HG03442 (cell line): ENCODE data around the gene TRIM52.
"Not testable (repeated sequence)": the region's sequence is repeated elsewhere in the genome, so short reads cannot be mapped to it uniquely, and the experiment has no call there.

Source experiments
- ATAC-seq: cut with Tn5 transposase; IDR thresholded peaks from one replicate; pipeline ENCODE4 v1.9.1; 2021; ENCODE audit warnings: mild to moderate bottlenecking, moderate library complexity; ENCODE audit not compliant: unreplicated experiment

The TRIM52 gene

GRCh38 chr5:181217111-181217802 lies 43.7 kb downstream of the TRIM52 start:
- ATAC-seq, result peak; percentile 24

- ATAC-seq, result no peak
Measured at GRCh38 chr5:181215997-181216989, 44.6 kb downstream of the TRIM52 start.

GRCh38 chr5:181214249-181214648 lies 46.7 kb downstream of the TRIM52 start:
- not testable (repeated sequence) for ATAC-seq

- ATAC-seq, result no peak
Measured at GRCh38 chr5:181212934-181213333, 48.0 kb downstream of the TRIM52 start.

GRCh38 chr5:181212080-181212479 lies 48.9 kb downstream of the TRIM52 start:
- ATAC-seq, result no peak

GRCh38 chr5:181211208-181211607 lies 49.7 kb downstream of the TRIM52 start:
- no peak for ATAC-seq

- ATAC-seq, result not testable (repeated sequence)
Measured at GRCh38 chr5:181210698-181211097, 50.2 kb downstream of the TRIM52 start.

- ATAC-seq, result not testable (repeated sequence)
Measured at GRCh38 chr5:181210148-181210547, 50.8 kb downstream of the TRIM52 start.

- not testable (repeated sequence) for ATAC-seq
Measured at GRCh38 chr5:181209006-181209405, 51.9 kb downstream of the TRIM52 start.

GRCh38 chr5:181207960-181208253 lies 53.0 kb downstream of the TRIM52 start:
- ATAC-seq, result no peak

GRCh38 chr5:181207214-181207959 lies 53.6 kb downstream of the TRIM52 start:
- ATAC-seq, result peak; percentile 39

- no peak for ATAC-seq
Measured at GRCh38 chr5:181205761-181206649, 54.9 kb downstream of the TRIM52 start.
